ENCODE measurements around the gene HSPA9. TPM values are rescaled to one million over a fixed set of nuclear protein-coding genes. Genes with fewer than 3 reads are reported as not detected.
"Not testable (repeated sequence)": the region's sequence is repeated elsewhere in the genome, so short reads cannot be mapped to it uniquely, and the experiment has no call there.

The HSPA9 gene
- total and polyA plus RNA-seq, 8 donors = 33.9 to 177 (median 82.7) TPM

DNA sequence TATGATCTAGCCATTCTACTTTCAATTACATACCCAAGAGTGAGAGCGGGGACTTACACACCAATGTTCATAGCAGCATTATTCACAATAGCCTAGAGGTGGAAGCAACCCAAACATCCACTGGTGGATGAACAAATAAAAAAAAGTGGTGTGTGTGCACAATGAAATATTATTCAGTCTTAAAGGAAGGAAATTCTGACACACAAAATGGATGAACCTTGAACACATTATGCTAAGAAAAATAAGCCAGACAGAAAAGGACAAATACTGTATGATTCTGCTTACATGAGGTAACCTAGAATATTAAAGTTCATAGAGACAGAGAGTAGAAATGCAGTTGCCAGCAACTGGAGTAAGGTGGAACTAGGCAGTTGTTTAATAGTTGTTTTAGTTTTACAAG lies 54.2 kb downstream of the HSPA9 start:
- Histone ChIP-seq H3K36me3 (peaks cover 0 to 24% (median 3%) of the 10 kb centered on the region in 3 donors), H3K27me3 (no peaks in the 10 kb centered on the region), H3K27ac (no peak overlapping the region), H3K4me1 (no peaks in the 10 kb centered on the region), H3K4me3 (no peak overlapping the region), H3K9me3 (no peaks in the 10 kb centered on the region)
- DNase-seq = no peak
- WGBS, 2 donors = 97 to 100% methylated on average over 1 of the region's 1 CpG
- no peak for FAIRE-seq
- ATAC-seq = no peak
- TF ChIP-seq CTCF (IDR thresholded peaks at IDR 0.05) = no peak
- intact Hi-C loops (cut with DNase I) = no loop called here

- Histone ChIP-seq H3K4me3 (no peak overlapping the region), H3K36me3 (peaks cover 0 to 46% (median 12%) of the 10 kb centered on the region in 3 donors), H3K9me3 (no peaks in the 10 kb centered on the region), H3K4me1 (no peaks in the 10 kb centered on the region), H3K27me3 (no peaks in the 10 kb centered on the region), H3K27ac (no peak overlapping the region)
- no peak for TF ChIP-seq CTCF (IDR thresholded peaks at IDR 0.05)
- intact Hi-C loops (cut with DNase I) = no loop called here
- FAIRE-seq (no peak), DNase-seq (no peak), ATAC-seq (no peak)
- 83 to 84% methylated on average over 4 of the region's 4 CpGs for WGBS, 2 donors
These were observed 57.8 kb downstream of the HSPA9 start for GRCh38 chr5:138517437-138517836.

DNA sequence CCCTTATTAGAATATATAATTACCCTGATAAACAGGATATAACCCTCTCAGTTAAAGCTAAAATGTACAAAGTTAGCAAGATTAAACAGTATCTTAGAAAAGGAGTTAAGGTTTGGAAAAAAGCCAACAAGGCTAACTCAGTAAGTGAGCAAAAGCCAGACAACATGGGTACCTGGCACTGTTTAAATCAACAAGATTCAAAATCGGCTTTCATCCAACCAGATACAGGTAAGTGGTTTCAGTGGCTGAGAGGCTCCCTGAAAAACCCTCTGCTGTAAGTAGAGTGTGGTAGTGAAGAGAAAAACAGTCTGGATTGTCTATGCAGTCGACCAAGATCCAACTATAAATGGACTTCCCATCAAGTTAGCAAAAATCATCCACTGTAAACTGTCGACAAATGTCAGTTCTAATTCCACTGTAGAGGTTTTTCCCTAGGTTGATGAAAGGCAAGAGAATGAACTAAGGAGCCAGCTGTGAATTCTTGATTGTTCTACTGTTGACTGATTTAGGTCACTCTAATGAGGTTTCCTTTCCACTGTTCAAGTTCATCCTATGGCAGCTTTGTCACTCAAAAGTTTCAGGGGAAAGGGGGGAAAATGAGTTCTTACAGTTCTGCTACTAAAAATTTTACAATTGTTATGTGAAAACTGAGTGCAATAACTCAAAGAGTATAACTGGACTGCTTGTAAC lies 59.5 kb downstream of the HSPA9 start:
- no peaks in the 10 kb centered on the region for H3K9me3 ChIP-seq
- ATAC-seq = peak in 2 of 4 donors; percentile 39 to 66
- no peak overlapping the region for H3K4me3 ChIP-seq
- H3K36me3 ChIP-seq = peaks cover 0 to 53% (median 14%) of the 10 kb centered on the region in 3 donors
- no peak overlapping the region for H3K27ac ChIP-seq
- no peak for TF ChIP-seq CTCF (IDR thresholded peaks at IDR 0.05)
- intact Hi-C loops (cut with DNase I) = no loop called here
- no peaks in the 10 kb centered on the region for H3K27me3 ChIP-seq
- 68 to 74% methylated on average over 3 of the region's 3 CpGs for WGBS, 2 donors
- no peak for DNase-seq
- H3K4me1 ChIP-seq = no peaks in the 10 kb centered on the region
- no peak for FAIRE-seq

GRCh38 chr5:138514021-138514420 lies 61.2 kb downstream of the HSPA9 start:
- no peaks in the 10 kb centered on the region for H3K9me3 ChIP-seq
- intact Hi-C loops (cut with DNase I) = no loop called here
- no peaks in the 10 kb centered on the region for H3K27me3 ChIP-seq
- WGBS, 2 donors = 100% methylated on average over 1 of the region's 1 CpG
- FAIRE-seq = no peak
- H3K27ac ChIP-seq = no peak overlapping the region
- DNase-seq = no peak
- ATAC-seq = no peak
- no peak for TF ChIP-seq CTCF (IDR thresholded peaks at IDR 0.05)
- peaks cover 0 to 61% (median 14%) of the 10 kb centered on the region in 3 donors for H3K36me3 ChIP-seq
- no peaks in the 10 kb centered on the region for H3K4me1 ChIP-seq
- no peak overlapping the region for H3K4me3 ChIP-seq

GRCh38 chr5:138508958-138509357 lies 66.2 kb downstream of the HSPA9 start:
- Histone ChIP-seq H3K9me3 (no peaks in the 10 kb centered on the region), H3K27me3 (no peaks in the 10 kb centered on the region), H3K27ac (no peak overlapping the region), H3K36me3 (peaks cover 0 to 44% (median 11%) of the 10 kb centered on the region in 3 donors), H3K4me1 (peaks cover 0 to 6% (median 0%) of the 10 kb centered on the region in 3 donors), H3K4me3 (no peak overlapping the region)
- WGBS, 2 donors = 71 to 80% methylated on average over 3 of the region's 3 CpGs
- no peak for DNase-seq
- ATAC-seq = no peak
- intact Hi-C loops (cut with DNase I) = loop anchor here in 1 of 3 donors (10.0 kb wide), 1 partner anchor 54 kb away; no protein-coding TSS in a partner anchor
- TF ChIP-seq CTCF (IDR thresholded peaks at IDR 0.05) = no peak
- FAIRE-seq = no peak

- intact Hi-C loops (cut with DNase I) = loop anchor here in 1 of 3 donors (10.0 kb wide), 1 partner anchor 53 kb away; no protein-coding TSS in a partner anchor
- H3K9me3 ChIP-seq, H3K27ac ChIP-seq, H3K4me3 ChIP-seq, FAIRE-seq, H3K4me1 ChIP-seq, DNase-seq, H3K27me3 ChIP-seq: not testable (repeated sequence)
- 84 to 90% methylated on average over 8 of the region's 8 CpGs for WGBS, 2 donors
- peaks cover 0 to 32% (median 2%) of the 10 kb centered on the region in 3 donors for H3K36me3 ChIP-seq
- ATAC-seq = peak in 1 of 4 donors; percentile 18
These were observed 67.7 kb downstream of the HSPA9 start for GRCh38 chr5:138507485-138507884.

All from pancreas (tissue), 10 donors.